PC-9 (cell line): ENCODE measurements around the gene JAML.

Experiments used
- CTCF ChIP-seq: fragments of 200-600 bp; sonication (generic); conservative IDR thresholded peaks from 2 replicates; pipeline ENCODE4 v1.6.1; 2017; ENCODE audit warnings: mixed run types, antibody characterized with exemption, mild to moderate bottlenecking, moderate library complexity
- EZH2 ChIP-seq: fragments of 200-600 bp; sonication (generic); IDR thresholded peaks from 2 replicates; pipeline ENCODE4 v1.8.0; 2017; ENCODE audit warnings: antibody characterized with exemption, low read depth

DNA sequence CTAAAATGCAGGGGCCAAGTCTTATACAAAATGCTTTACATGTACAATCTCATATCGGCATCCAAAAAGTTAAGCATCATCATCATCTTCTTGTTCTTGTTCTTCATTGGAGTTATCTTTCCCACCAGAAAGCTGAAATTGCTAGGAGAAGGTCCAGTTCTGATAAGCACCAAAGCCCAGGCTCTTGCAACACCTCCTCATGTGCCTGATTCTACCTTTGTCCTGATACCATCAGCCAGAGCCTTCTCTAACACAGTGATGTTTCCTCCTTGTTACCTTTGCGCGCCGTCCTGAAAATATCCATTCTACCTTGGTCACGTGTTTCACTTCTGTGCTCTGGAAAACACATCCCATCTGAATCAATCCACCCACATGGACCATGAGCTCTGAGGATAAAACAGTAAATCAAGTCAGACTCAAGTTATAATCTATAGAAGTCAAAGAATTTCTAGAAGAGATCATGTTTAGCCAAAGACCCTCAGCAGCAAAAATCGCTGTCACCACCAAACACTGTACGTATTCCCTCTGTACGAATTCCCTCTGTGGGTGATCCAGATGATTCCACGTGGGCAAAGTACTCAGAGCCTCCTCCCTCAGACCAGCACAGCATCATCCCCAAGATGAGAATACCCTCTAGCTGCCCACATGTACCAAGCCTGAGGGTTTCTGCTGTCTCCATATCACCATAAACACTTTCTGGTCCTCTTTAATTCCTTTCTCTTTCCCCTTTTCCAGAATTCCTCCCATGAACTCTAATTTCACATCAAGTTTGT lies 19.0 kb downstream of the JAML start:
- no peak for TF ChIP-seq EZH2
- no peak for TF ChIP-seq CTCF
